ENCODE results near the gene DNER. TPM values are rescaled to one million over a fixed set of nuclear protein-coding genes. Genes with fewer than 3 reads are reported as not detected.

The DNER gene
- total and polyA plus RNA-seq, 2 experiments from 2014 or later: 4.7 to 8.8 TPM

DNA sequence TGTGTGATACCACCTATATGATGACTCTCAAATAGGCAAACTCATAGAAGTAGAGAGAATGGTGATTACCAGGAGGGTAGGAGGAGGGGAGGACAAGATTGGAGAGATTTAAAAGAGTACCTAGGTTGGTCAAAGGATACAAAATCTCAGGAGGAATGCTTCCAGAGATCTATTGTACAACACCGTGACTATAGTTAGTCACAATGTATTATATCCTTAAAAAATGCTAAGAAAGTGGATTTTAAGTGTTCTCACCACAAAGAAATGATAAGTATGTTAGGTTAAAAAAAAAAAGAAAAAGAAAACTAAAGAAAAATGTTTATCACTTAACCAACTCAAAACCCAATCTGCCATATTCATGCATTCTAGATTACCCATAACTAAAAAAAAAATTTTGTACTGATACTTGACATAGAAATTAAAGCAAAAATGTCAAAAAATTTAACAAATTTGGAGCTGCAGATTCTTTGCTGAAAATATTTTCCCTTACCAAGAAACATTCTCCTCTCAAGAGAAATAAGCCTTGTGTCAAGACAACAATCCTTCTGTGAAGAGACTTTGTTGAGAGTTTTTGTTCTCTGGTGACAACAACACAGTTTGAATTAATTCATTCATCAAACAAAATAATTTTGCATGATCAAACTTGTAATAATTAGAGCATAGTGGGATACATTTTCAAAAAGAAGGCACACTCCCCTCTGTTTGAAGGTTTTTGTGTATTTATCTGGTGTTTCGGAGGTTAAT, 213.1 kb downstream of the DNER start (continued):
- TF ChIP-seq, protein P1, sequence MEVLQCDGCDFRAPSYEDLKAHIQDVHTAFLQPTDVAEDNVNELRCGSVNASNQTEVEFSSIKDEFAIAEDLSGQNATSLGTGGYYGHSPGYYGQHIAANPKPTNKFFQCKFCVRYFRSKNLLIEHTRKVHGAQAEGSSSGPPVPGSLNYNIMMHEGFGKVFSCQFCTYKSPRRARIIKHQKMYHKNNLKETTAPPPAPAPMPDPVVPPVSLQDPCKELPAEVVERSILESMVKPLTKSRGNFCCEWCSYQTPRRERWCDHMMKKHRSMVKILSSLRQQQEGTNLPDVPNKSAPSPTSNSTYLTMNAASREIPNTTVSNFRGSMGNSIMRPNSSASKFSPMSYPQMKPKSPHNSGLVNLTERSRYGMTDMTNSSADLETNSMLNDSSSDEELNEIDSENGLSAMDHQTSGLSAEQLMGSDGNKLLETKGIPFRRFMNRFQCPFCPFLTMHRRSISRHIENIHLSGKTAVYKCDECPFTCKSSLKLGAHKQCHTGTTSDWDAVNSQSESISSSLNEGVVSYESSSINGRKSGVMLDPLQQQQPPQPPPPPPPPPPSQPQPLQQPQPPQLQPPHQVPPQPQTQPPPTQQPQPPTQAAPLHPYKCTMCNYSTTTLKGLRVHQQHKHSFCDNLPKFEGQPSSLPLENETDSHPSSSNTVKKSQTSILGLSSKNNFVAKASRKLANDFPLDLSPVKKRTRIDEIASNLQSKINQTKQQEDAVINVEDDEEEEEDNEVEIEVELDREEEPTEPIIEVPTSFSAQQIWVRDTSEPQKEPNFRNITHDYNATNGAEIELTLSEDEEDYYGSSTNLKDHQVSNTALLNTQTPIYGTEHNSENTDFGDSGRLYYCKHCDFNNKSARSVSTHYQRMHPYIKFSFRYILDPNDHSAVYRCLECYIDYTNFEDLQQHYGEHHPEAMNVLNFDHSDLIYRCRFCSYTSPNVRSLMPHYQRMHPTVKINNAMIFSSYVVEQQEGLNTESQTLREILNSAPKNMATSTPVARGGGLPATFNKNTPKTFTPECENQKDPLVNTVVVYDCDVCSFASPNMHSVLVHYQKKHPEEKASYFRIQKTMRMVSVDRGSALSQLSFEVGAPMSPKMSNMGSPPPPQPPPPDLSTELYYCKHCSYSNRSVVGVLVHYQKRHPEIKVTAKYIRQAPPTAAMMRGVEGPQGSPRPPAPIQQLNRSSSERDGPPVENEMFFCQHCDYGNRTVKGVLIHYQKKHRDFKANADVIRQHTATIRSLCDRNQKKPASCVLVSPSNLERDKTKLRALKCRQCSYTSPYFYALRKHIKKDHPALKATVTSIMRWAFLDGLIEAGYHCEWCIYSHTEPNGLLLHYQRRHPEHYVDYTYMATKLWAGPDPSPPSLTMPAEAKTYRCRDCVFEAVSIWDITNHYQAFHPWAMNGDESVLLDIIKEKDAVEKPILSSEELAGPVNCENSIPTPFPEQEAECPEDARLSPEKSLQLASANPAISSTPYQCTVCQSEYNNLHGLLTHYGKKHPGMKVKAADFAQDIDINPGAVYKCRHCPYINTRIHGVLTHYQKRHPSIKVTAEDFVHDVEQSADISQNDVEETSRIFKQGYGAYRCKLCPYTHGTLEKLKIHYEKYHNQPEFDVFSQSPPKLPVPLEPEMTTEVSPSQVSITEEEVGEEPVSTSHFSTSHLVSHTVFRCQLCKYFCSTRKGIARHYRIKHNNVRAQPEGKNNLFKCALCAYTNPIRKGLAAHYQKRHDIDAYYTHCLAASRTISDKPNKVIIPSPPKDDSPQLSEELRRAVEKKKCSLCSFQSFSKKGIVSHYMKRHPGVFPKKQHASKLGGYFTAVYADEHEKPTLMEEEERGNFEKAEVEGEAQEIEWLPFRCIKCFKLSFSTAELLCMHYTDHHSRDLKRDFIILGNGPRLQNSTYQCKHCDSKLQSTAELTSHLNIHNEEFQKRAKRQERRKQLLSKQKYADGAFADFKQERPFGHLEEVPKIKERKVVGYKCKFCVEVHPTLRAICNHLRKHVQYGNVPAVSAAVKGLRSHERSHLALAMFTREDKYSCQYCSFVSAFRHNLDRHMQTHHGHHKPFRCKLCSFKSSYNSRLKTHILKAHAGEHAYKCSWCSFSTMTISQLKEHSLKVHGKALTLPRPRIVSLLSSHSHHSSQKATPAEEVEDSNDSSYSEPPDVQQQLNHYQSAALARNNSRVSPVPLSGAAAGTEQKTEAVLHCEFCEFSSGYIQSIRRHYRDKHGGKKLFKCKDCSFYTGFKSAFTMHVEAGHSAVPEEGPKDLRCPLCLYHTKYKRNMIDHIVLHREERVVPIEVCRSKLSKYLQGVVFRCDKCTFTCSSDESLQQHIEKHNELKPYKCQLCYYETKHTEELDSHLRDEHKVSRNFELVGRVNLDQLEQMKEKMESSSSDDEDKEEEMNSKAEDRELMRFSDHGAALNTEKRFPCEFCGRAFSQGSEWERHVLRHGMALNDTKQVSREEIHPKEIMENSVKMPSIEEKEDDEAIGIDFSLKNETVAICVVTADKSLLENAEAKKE (CRISPR knock-in tag; IDR thresholded peaks at IDR 0.05): no peak
- TF ChIP-seq ZNF114 (CRISPR knock-in tag; IDR thresholded peaks at IDR 0.05): no peak
- TF ChIP-seq EZH2phosphoT487 (IDR thresholded peaks at IDR 0.05; ENCODE audit: unreplicated experiment): no peak
- no peak for TF ChIP-seq JUNB (IDR thresholded peaks at IDR 0.05; ENCODE audit: unreplicated experiment)
- TF ChIP-seq NANOG (IDR thresholded peaks at IDR 0.05; ENCODE audit: borderline replicate concordance): no peak

DNA sequence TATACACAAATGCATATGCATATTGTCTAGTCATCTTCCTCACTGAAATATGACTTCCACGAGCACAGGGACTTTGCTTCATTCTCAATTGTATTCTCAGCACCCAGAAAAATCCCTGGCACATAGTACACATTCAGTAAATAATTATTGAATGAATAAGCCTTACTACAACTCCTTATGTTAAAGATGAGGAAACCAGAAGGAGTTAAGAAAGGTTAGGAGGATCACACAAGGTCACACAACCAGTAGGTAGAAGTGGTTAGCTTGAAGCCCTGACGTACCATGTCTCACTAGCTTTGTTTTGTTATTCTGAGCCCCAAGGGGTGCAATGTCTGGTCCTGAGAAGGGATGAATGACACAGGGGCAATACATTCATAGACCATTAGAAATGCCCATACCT, 222.3 kb downstream of the DNER start:
- Histone ChIP-seq H3K27me3 (ENCODE audit: insufficient read depth) (no peaks in the 10 kb centered on the region), H2AFZ (no peak overlapping the region), H3K9me2 (ENCODE audit: insufficient read depth) (0 out of 2 replicates have a peak, but pooled peaks cover 11% of the 10 kb centered on the region), H3K4me1 (ENCODE audit: insufficient read depth) (peaks cover 3% of the 10 kb centered on the region; the same call in 1 of the 2 replicates), H3F3A (replicated peaks; ENCODE audit: low read depth) (no peaks in the 10 kb centered on the region), H3K79me2 (replicated peaks; ENCODE audit: insufficient read depth) (no peaks in the 10 kb centered on the region), H3K4me2 (no peak overlapping the region), H4K20me1 (replicated peaks; ENCODE audit: insufficient read depth) (no peaks in the 10 kb centered on the region), H3K36me3 (ENCODE audit: insufficient read depth) (no peaks in the 10 kb centered on the region), H3K27ac (ENCODE audit: low read depth) (no peak overlapping the region), H3K4me3 (no peak overlapping the region)
- Mint-ChIP-seq H3K4me3 (no peak overlapping the region), H3K27ac (no peak overlapping the region), H3K27me3 (ENCODE audit: insufficient read depth, low read depth, poor library complexity) (no peaks in the 10 kb centered on the region), H3K9me3 (peaks cover 16% of the 10 kb centered on the region), H3K4me1 (peaks cover 3% of the 10 kb centered on the region; the same call in 2 of the 3 replicates), H3K36me3 (ENCODE audit: low read depth) (peaks cover 13% of the 10 kb centered on the region)
- no peak for ATAC-seq
- DNase-seq (ENCODE audit: low spot score): no peak
- TF ChIP-seq ZNF114 (CRISPR knock-in tag; IDR thresholded peaks at IDR 0.05): no peak
- TF ChIP-seq, protein P1 (CRISPR knock-in tag; IDR thresholded peaks at IDR 0.05): no peak

Measured in GM23338 (cell line).